DMS53 treated with DMSO at 0.1 percent for 48 hours (cell line): Measurements from ENCODE around the gene KRT9.
"Not testable (repeated sequence)": the region's sequence is repeated elsewhere in the genome, so short reads cannot be mapped to it uniquely, and the experiment has no call there.

Experiments
- DNase-seq: peaks from one replicate; lab custom pipeline; 2025; ENCODE audit not compliant: unreplicated experiment; lab: John Stamatoyannopoulos, UW

The KRT9 gene

GRCh38 chr17:41602524-41602923 is 30.7 kb upstream of the KRT9 start:
- no peak for DNase-seq

- DNase-seq = no peak
Observed at GRCh38 chr17:41600318-41600717, 28.5 kb upstream of the KRT9 start.

GRCh38 chr17:41599680-41600079 is 27.8 kb upstream of the KRT9 start:
- DNase-seq = no peak

- no peak for DNase-seq
Observed at GRCh38 chr17:41595585-41595984, 23.7 kb upstream of the KRT9 start.

- no peak for DNase-seq
Observed at GRCh38 chr17:41594363-41594915, 22.6 kb upstream of the KRT9 start.

GRCh38 chr17:41593306-41593981 is 21.6 kb upstream of the KRT9 start:
- DNase-seq = no peak

GRCh38 chr17:41592601-41593305 is 20.9 kb upstream of the KRT9 start:
- DNase-seq = no peak

- no peak for DNase-seq
Observed at GRCh38 chr17:41589301-41589700, 17.4 kb upstream of the KRT9 start.

GRCh38 chr17:41588126-41588810 is 16.4 kb upstream of the KRT9 start:
- no peak for DNase-seq

GRCh38 chr17:41586863-41587495 is 15.1 kb upstream of the KRT9 start, which contains the start of gene KRT14:
Gene KRT14, minus strand, starts transcription at chr17:41586895. Its CDS starts 61 bp downstream, at chr17:41586834.
- no peak for DNase-seq

GRCh38 chr17:41585301-41586056 is 13.6 kb upstream of the KRT9 start:
- DNase-seq = no peak

- DNase-seq = not testable (repeated sequence)
Observed at GRCh38 chr17:41584331-41584927, 12.6 kb upstream of the KRT9 start.

- DNase-seq = peak; percentile 11
Observed at GRCh38 chr17:41583137-41584127, 11.6 kb upstream of the KRT9 start.

GRCh38 chr17:41582061-41582968 is 10.5 kb upstream of the KRT9 start:
- DNase-seq = not testable (repeated sequence)

GRCh38 chr17:41581366-41582060 is 9.7 kb upstream of the KRT9 start:
- DNase-seq = no peak

GRCh38 chr17:41580687-41581365 is 9.0 kb upstream of the KRT9 start:
- no peak for DNase-seq

GRCh38 chr17:41580244-41580575 is 8.4 kb upstream of the KRT9 start:
- no peak for DNase-seq
